SK-N-SH (cell line): ENCODE measurements around the gene OR4K1. TPM values are rescaled to one million over a fixed set of nuclear protein-coding genes. Genes with fewer than 3 reads are reported as not detected.

Experiments used
- CTCF ChIA-PET: fragments of 300-600, 350-600 bp; formaldehyde crosslinking; extraction: SDS; loops from one replicate; lab custom pipeline; 2021; lab: Yijun Ruan, JAX
- POLR2A ChIA-PET: fragments of 350-600 bp; sonication (Branson Sonifier 250); formaldehyde crosslinking; extraction: SDS; loops from one replicate; lab custom pipeline; 2020; ENCODE audit warnings: antibody characterized with exemption, inconsistent platforms; lab: Yijun Ruan, JAX
- DNase-seq: peaks from one replicate; pipeline ENCODE4 v3.0.0; 2012
- H2AFZ ChIP-seq: fragments of 200-600 bp; sonication (generic); 2 replicates; pipeline ENCODE4 v1.8.1; 2016; ENCODE audit warnings: antibody characterized with exemption, mild to moderate bottlenecking, low read depth
- H3F3A ChIP-seq: fragments of 200-600 bp; sonication (generic); replicated peaks from 2 replicates; pipeline ENCODE3; 2016; ENCODE audit warnings: antibody characterized with exemption, mild to moderate bottlenecking; ENCODE audit not compliant: insufficient read depth
- H3K27ac ChIP-seq, 2 experiments: fragments of 200-500 bp in 1 of 2; fragments of 200-600 bp in 1 of 2; sonication (Bioruptor generic) in 1 of 2; sonication (generic), shearing (Covaris generic) in 1 of 2; 2 replicates each; pipeline versions ENCODE4 v1.5.1 to v1.6.1; 2014 to 2016; ENCODE audit warnings: low read depth in 2 of 2, inconsistent platforms in 1 of 2, low read length in 1 of 2, mild to moderate bottlenecking in 1 of 2, mixed read lengths in 1 of 2
- H3K27me3 ChIP-seq: fragments of 200-600 bp; sonication (generic), shearing (Covaris generic); 2 replicates; pipeline ENCODE4 v1.6.1; 2016; ENCODE audit warnings: mixed run types; ENCODE audit not compliant: insufficient read depth
- H3K36me3 ChIP-seq, 2 experiments: fragments of 200-500 bp in 1 of 2; fragments of 200-600 bp in 1 of 2; sonication (Bioruptor generic) in 1 of 2; sonication (generic) in 1 of 2; replicated peaks in 1 of 2; 2 replicates each; pipeline versions ENCODE3 to v1.5.1; 2014 to 2016; ENCODE audit warnings: low read length in 1 of 2, mild to moderate bottlenecking in 1 of 2; ENCODE audit not compliant: insufficient read depth in 2 of 2, control insufficient read depth in 1 of 2
- H3K4me1 ChIP-seq, 2 experiments: fragments of 200-500 bp in 1 of 2; fragments of 200-600 bp in 1 of 2; sonication (Bioruptor generic) in 1 of 2; sonication (generic), shearing (Covaris generic) in 1 of 2; 2 replicates each; pipeline versions ENCODE4 v1.5.1 to v1.6.1; 2014 to 2016; ENCODE audit warnings: low read depth in 1 of 2, low read length in 1 of 2, mixed run types in 1 of 2; ENCODE audit not compliant: insufficient read depth in 2 of 2, control insufficient read depth in 1 of 2
- H3K4me2 ChIP-seq: fragments of 200-600 bp; sonication (generic), shearing (Covaris generic); 2 replicates; pipeline ENCODE4 v1.6.1; 2017; ENCODE audit warnings: mixed run types
- H3K4me3 ChIP-seq, 2 experiments: fragments of 200-500 bp in 1 of 2; fragments of 200-600 bp in 1 of 2; sonication (Bioruptor generic) in 1 of 2; sonication (generic), shearing (Covaris generic) in 1 of 2; 2 replicates each; pipeline versions ENCODE4 v1.5.1 to v1.8.1; 2014 to 2016; ENCODE audit warnings: low read depth in 2 of 2, inconsistent platforms in 1 of 2, low read length in 1 of 2, mild to moderate bottlenecking in 1 of 2, mixed read lengths in 1 of 2, moderate library complexity in 1 of 2
- H3K79me2 ChIP-seq: fragments of 200-600 bp; sonication (generic); 2 replicates; pipeline ENCODE4 v1.8.1; 2017; ENCODE audit warnings: mild to moderate bottlenecking; ENCODE audit not compliant: insufficient read depth
- H3K9ac ChIP-seq: fragments of 200-600 bp; sonication (generic); 2 replicates; pipeline ENCODE4 v1.6.1; 2017; ENCODE audit warnings: mixed run types
- H3K9me2 ChIP-seq: fragments of 200-600 bp; sonication (generic); 2 replicates; pipeline ENCODE4 v1.6.1; 2017; ENCODE audit warnings: mixed run types
- H3K9me3 ChIP-seq: fragments of 200-600 bp; sonication (generic); 2 replicates; pipeline ENCODE4 v1.6.1; 2017; ENCODE audit warnings: mixed run types, mild to moderate bottlenecking, moderate library complexity
- H4K20me1 ChIP-seq: fragments of 200-600 bp; sonication (generic); 2 replicates; pipeline ENCODE4 v1.6.1; 2017; ENCODE audit warnings: mild to moderate bottlenecking, mixed run types; ENCODE audit not compliant: insufficient read depth
- CHD2 ChIP-seq: fragments of 150-350 bp; IDR thresholded peaks from 2 replicates; pipeline ENCODE4 v1.6.1; 2018; ENCODE audit warnings: low read length; ENCODE audit not compliant: partially characterized antibody
- ELF1 ChIP-seq: IDR thresholded peaks from 2 replicates; pipeline ENCODE4 v1.4.0; 2012
- FOXM1 ChIP-seq: IDR thresholded peaks from 2 replicates; pipeline ENCODE4 v1.4.0; 2012; ENCODE audit warnings: low read depth, mild to moderate bottlenecking
- POLR2AphosphoS5 ChIP-seq: IDR thresholded peaks from 2 replicates; pipeline ENCODE4 v1.6.1; 2012; ENCODE audit warnings: low read depth, low read length
- RCOR1 ChIP-seq: fragments of 150-350 bp; IDR thresholded peaks from 2 replicates; pipeline ENCODE4 v1.6.1; 2017; ENCODE audit warnings: antibody characterized with exemption, low read length
- USF2 ChIP-seq: fragments of 150-350 bp; IDR thresholded peaks from 2 replicates; pipeline ENCODE4 v1.6.1; 2017; ENCODE audit warnings: antibody characterized with exemption, low read length, low read depth, borderline replicate concordance
- ZBTB33 ChIP-seq: IDR thresholded peaks from 2 replicates; pipeline ENCODE4 v1.4.0; 2012; ENCODE audit warnings: low read depth, borderline replicate concordance
- WGBS: methylation state at CpG from one replicate; pipeline ENCODE4 v1.1.6; 2017; ENCODE audit warnings: low lambda C conversion rate; 5-methylcytosine and 5-hydroxymethylcytosine counted together
- polyA plus RNA-seq, 3 experiments: library from polyadenylated mRNA; depleted of rRNA; stranded (reverse); fragments of >200 nt; gene quantifications; 2 replicates each; pipeline ENCODE4 v1.2.3, GENCODE V29; 2012

The OR4K1 gene
- polyA plus RNA-seq, 1 of the 3 experiments (the other 2 are of a cell fraction), result not detected

- H3K9ac ChIP-seq, result no peak overlapping the region
- no peaks in the 10 kb centered on the region for H4K20me1 ChIP-seq
- POLR2A ChIA-PET, result no interaction called here
- H3K4me1 ChIP-seq, result no peaks in the 10 kb centered on the region
- H3K27me3 ChIP-seq, result no peaks in the 10 kb centered on the region
- no peak overlapping the region for H2AFZ ChIP-seq
- no peak overlapping the region for H3K27ac ChIP-seq
- no peaks in the 10 kb centered on the region for H3K9me3 ChIP-seq
- H3K4me2 ChIP-seq, result no peak overlapping the region
- WGBS, result 2% methylated on average over 1 of the region's 1 CpG
- H3K79me2 ChIP-seq, result no peaks in the 10 kb centered on the region
- CTCF ChIA-PET, result no interaction called here
- no peaks in the 10 kb centered on the region for H3F3A ChIP-seq
- TF ChIP-seq ELF1 (no peak), RCOR1 (no peak), USF2 (no peak), POLR2AphosphoS5 (no peak), ZBTB33 (no peak), CHD2 (no peak)
- no peaks in the 10 kb centered on the region for H3K9me2 ChIP-seq
- no peaks in the 10 kb centered on the region for H3K36me3 ChIP-seq
- no peak overlapping the region for H3K4me3 ChIP-seq
- no peak for DNase-seq
These were observed 44.1 kb downstream of the OR4K1 start for GRCh38 chr14:19974844-19975243.

- H3K4me2 ChIP-seq, result no peak within 1 kb of the TSS
- no peaks in the 10 kb centered on the region for H3K36me3 ChIP-seq
- H2AFZ ChIP-seq, result no peak within 1 kb of the TSS
- WGBS, result 15% methylated on average over 3 of the region's 3 CpGs
- no peaks in the 10 kb centered on the region for H3K79me2 ChIP-seq
- H3K27ac ChIP-seq, result no peak within 1 kb of the TSS
- H3K9me2 ChIP-seq, result no peaks in the 10 kb centered on the region
- DNase-seq, result no peak
- H3K4me1 ChIP-seq, result no peaks in the 10 kb centered on the region
- no peaks in the 10 kb centered on the region for H4K20me1 ChIP-seq
- no peaks in the 10 kb centered on the region for H3K9me3 ChIP-seq
- H3K4me3 ChIP-seq, result no peak within 1 kb of the TSS
- H3K27me3 ChIP-seq, result no peaks in the 10 kb centered on the region
- ChIA-PET CTCF (no interaction called here), POLR2A (no interaction called here)
- TF ChIP-seq FOXM1 (no peak), ELF1 (no peak)
- no peaks in the 10 kb centered on the region for H3F3A ChIP-seq
- no peak within 1 kb of the TSS for H3K9ac ChIP-seq
These were observed 44.6 kb downstream of the OR4K1 start, which contains the start of gene OR4K15 for GRCh38 chr14:19975291-19975690. TSS of gene OR4K15 (plus strand) at chr14:19975591. CDS start at chr14:19975591, 0 bp downstream.

Other genes starting within 250 kb of the OR4K1 start
- gene OR11H2, start 217.0 kb upstream of the OR4K1 start, polyA plus RNA-seq (2012; rRNA removed), result not detected in 2 replicates
- not detected in 2 replicates for gene OR4Q3, start 187.3 kb upstream of the OR4K1 start, polyA plus RNA-seq (2012; rRNA removed)
- not detected in 2 replicates for gene OR4M1, start 157.4 kb upstream of the OR4K1 start, polyA plus RNA-seq (2012; rRNA removed)
- not detected in 2 replicates for gene OR4N2, start 127.1 kb upstream of the OR4K1 start, polyA plus RNA-seq (2012; rRNA removed)
- not detected in 2 replicates for gene OR4K2, start 55.8 kb upstream of the OR4K1 start, polyA plus RNA-seq (2012; rRNA removed)
- not detected in 2 replicates for gene OR4K5, start 10.3 kb upstream of the OR4K1 start, polyA plus RNA-seq (2012; rRNA removed)
- gene OR4K15, start 44.7 kb downstream of the OR4K1 start, polyA plus RNA-seq (2012; rRNA removed), result not detected in 2 replicates
- gene OR4Q2, start 71.2 kb downstream of the OR4K1 start, polyA plus RNA-seq (2012; rRNA removed), result not detected in 2 replicates
- gene OR4K14, start 88.4 kb downstream of the OR4K1 start, polyA plus RNA-seq (2012; rRNA removed), result not detected in 2 replicates
- not detected in 2 replicates for gene OR4K13, start 105.1 kb downstream of the OR4K1 start, polyA plus RNA-seq (2012; rRNA removed)
- not detected in 2 replicates for gene OR4L1, start 129.1 kb downstream of the OR4K1 start, polyA plus RNA-seq (2012; rRNA removed)
- gene OR4K17, start 179.8 kb downstream of the OR4K1 start, polyA plus RNA-seq (2012; rRNA removed), result not detected in 2 replicates
- gene OR4N5, start 207.9 kb downstream of the OR4K1 start, polyA plus RNA-seq (2012; rRNA removed), result not detected in 2 replicates